GM19455 (cell line): ENCODE data around the gene CDH18.

ENCODE experiments used
- ATAC-seq: cut with Tn5 transposase; IDR thresholded peaks from one replicate; pipeline ENCODE4 v1.9.1; 2021; ENCODE audit not compliant: unreplicated experiment

Gene CDH18

GRCh38 chr5:19615071-19615470 lies 372.9 kb downstream of the CDH18 start:
- no peak for ATAC-seq

GRCh38 chr5:19608444-19609002 lies 379.5 kb downstream of the CDH18 start:
- ATAC-seq: no peak

DNA sequence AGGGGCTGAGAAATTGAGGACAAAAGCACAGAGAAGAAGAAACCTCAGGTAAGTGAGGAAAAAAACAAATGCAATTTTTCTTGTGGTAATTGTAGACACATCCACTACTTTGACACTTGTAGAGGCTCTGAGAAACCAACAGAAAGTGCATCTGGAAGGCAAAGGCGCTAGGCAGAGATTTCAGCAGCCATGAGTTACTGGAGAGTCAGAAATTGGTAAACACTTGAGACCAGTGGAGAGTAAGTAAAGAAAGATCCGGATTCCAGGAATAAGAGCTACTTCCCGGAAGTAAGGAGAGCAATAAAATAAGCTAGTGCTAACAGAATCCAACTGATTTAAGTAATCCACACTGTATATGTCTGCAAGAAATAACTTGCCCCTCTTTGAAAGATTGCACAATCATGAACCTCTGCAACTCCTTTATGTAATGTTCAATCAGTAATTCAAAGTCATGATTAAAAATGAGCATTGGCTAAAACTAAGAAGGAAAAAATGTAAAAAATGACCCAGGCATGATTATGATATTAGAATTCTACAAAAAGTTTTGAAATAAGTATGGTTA lies 382.1 kb downstream of the CDH18 start:
- ATAC-seq: no peak

GRCh38 chr5:19584131-19584530 lies 403.9 kb downstream of the CDH18 start:
- ATAC-seq: no peak

GRCh38 chr5:19577882-19578281 lies 410.1 kb downstream of the CDH18 start:
- ATAC-seq: no peak

GRCh38 chr5:19568004-19568403 lies 420.0 kb downstream of the CDH18 start:
- no peak for ATAC-seq

GRCh38 chr5:19565466-19565865 lies 422.5 kb downstream of the CDH18 start:
- ATAC-seq: no peak

GRCh38 chr5:19564036-19564435 lies 424.0 kb downstream of the CDH18 start:
- no peak for ATAC-seq

DNA sequence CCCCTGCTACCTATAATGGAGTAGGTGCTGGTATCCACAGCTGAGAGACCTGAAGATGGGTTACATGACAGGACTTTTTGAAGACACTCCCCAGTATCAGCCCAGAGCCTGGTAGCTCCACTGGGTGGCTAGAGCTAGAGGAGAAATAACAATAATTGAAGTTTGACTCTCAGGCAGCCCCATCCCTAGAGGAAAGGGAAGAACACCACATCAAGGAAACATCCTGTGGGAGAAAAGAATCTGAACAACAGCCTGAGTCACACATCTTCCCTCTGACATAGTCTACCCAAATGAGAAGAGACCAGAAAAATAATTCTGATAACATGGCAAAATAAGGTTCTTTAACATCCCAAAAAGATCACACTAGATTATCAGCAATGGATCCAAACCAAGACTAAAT lies 432.1 kb downstream of the CDH18 start:
- no peak for ATAC-seq

DNA sequence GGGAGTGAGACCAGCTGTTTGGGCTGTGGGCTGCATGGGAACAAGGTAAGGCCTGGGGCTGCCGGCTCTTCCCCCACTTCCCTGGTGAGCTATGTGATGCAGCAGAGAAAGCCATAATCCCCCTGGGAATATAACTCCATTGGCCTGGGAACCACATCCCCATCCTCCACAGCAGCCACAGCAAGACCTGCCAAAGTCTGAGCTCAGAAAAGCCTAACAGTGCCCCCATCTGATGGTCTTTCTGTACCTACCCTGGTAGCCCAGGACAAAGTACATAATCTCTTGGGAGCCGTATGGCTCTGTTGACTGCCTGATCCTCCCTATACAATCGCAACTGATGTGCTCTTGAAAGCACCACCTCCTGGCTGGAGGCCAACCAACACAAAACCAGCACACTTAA lies 432.6 kb downstream of the CDH18 start:
- ATAC-seq: no peak

DNA sequence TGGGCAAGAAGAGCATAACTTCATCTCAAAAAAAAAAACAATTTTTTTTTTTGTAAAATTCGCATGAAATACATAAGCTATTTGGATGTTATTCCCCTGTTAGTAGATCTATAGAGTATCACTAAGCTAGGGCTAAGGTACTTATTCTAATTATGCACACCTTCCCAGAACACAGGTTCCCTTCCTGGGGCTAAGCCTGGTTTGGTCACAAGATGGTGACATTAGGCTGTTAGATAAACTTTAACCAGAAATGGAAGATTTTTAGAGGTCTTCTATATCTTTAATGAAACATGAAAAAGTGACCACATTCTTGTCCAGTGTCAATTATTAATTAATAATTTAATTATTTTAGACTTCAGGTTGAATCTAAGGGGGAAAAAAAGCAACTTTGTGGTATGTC lies 433.5 kb downstream of the CDH18 start:
- no peak for ATAC-seq

- no peak for ATAC-seq
Measured at GRCh38 chr5:19547640-19548039, 440.4 kb downstream of the CDH18 start.

DNA sequence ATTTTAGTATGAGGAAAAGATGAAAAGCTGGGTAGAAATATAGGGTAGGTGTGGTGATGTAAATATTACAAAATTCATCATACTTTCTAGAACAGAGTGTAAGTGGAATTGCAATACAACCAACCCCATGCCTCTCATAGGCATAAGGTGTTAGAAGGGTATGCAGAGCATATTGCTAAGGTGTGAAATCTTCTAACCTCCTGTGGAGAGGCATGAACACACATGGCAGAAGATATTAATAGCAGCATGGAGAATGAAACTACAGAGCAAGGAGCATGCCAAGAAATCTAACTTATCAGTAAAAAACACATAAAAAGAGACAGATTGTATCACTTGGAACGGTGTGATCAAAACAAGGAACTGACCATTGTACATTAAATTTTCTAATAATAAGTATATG lies 441.5 kb downstream of the CDH18 start:
- ATAC-seq: no peak

- no peak for ATAC-seq
Measured at GRCh38 chr5:19538607-19539006, 449.4 kb downstream of the CDH18 start.

DNA sequence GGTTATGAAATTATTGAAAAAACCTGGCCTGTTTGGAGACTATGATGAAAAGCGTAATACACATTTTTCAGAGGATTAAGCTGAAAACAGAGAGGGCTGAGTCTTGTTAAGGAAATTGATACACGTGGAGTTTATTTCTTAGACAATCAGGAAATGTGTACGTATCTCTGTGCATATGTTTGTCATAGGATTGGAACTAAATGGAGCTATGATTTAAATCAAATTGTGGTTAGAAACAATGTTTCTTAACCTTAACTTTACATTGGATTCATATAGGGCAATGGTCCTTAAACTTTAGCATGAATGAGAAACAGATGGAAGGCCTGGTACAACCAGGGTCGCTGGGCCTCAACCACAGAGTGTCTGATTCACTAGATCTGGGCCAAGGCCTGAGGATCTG lies 451.6 kb downstream of the CDH18 start:
- no peak for ATAC-seq

GRCh38 chr5:19534751-19535150 lies 453.2 kb downstream of the CDH18 start:
- ATAC-seq: no peak

DNA sequence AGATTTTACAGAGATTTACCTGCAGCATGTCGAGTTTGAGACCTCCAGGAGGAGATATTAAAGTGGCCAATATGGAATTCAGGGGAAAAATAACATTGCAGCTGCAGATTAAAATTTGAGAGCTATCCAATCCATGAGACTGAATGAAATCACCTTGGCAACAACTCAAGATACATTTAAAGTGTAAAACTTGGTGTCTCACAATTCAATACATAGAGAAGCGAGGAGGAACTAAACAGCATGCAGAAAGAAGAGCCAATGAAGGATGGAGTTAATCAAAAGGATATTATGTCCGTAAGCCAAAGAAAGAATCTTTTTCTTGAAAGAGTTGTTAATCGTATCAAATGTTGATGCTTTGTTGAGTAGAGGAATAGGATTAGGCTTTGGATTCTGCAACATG lies 455.1 kb downstream of the CDH18 start:
- ATAC-seq: no peak

GRCh38 chr5:19531374-19531952 lies 456.5 kb downstream of the CDH18 start:
- ATAC-seq: no peak

DNA sequence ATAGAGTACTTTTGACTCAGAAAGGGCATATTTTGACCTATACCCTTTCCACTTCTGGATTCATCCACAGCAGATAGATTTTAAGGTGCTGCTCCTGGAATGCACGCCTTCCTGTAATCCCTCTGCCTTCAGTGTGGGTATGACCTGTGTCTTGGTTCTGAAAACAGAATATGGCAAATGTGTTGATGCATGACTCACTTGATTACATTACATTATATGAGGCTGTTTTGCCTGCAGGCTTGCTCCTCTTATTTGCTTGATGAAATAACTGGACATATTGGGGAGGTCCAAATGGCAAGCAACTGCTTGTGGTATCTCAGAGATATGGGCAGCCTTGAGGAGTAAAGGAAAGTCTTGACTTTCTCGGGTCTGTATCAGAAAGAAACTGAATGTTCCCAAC lies 468.6 kb downstream of the CDH18 start:
- no peak for ATAC-seq

DNA sequence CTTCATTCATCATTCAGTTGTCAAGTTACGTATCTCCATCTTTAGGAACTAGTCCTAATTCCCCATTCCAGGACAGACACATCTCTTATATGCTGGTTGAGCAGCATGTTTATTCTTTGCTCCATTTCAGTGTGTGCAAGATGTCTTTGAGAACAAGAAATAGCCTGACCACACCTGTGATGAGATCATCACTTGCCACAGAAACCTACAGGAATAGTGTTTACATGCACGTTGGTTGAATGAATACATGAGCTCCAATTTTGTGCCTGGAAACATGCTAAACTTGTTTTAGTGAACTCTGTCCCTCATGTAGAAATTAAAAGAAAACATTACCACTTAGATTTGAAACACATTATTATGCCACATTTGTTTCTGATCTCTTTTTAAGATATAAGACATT lies 489.1 kb downstream of the CDH18 start:
- ATAC-seq: no peak

DNA sequence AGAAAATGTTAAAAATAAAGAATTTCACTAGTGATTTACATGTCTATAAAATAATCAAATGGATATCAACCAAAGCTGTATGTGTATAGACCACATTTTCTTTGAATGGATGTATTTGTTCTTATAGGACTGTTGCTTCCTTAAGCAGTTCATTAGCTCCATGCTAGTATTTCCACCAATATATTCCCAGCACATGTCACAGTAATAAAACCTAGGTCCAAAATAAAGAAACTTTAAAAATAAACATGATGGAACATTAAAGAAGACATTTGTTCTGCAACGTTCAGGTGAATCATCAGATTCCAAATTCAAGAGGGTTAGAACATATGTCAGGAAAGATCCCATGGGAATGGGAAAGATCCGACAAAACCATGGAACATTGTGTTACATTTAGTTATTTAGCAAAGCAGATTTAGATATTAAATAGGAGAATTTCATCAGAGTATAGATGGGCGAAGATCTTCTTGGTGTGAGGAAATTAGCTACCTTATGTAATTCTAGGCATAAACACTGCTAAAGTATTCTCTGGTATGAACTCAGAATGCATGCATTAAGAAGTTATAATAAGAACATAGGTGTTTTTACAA lies 490.7 kb downstream of the CDH18 start:
- ATAC-seq: no peak

GRCh38 chr5:19496056-19496455 lies 491.9 kb downstream of the CDH18 start:
- ATAC-seq: no peak

- ATAC-seq: no peak
Measured at GRCh38 chr5:19492861-19493260, 495.1 kb downstream of the CDH18 start.
